HG03520 (cell line): Measurements from ENCODE around the gene WDR5.

Source experiments
- ATAC-seq: cut with Tn5 transposase; IDR thresholded peaks from one replicate; pipeline ENCODE4 v1.9.1; 2021; ENCODE audit warnings: mild to moderate bottlenecking, moderate library complexity; ENCODE audit not compliant: unreplicated experiment

The WDR5 gene

DNA sequence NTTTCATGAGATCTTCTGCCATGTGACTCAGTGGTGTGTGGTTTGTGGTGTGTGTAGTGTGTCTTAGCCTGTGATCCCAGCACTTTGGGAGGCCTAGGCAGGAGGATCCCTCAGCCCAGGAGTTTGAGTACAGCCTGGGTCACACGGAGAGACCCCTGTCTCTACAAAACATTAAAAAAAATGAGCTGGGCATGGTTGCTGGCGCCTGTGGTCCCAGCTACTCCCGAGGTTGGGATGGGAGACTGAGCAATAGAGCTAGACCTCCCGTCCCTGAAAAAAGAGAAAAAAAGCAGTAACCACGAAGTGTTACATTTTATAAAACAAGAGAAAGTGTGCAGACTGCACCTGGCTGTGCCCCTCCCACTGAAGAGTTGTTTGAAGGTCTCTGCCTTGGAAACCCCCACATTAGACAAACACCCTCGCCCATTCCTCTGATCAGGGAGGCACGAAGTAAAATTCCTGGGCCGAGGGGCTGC lies 49.7 kb downstream of the WDR5 start:
- no peak for ATAC-seq

- no peak for ATAC-seq
These were observed 50.7 kb downstream of the WDR5 start for GRCh38 chr9:134186471-134187109.

- no peak for ATAC-seq
These were observed 51.2 kb downstream of the WDR5 start for GRCh38 chr9:134187110-134187531.

DNA sequence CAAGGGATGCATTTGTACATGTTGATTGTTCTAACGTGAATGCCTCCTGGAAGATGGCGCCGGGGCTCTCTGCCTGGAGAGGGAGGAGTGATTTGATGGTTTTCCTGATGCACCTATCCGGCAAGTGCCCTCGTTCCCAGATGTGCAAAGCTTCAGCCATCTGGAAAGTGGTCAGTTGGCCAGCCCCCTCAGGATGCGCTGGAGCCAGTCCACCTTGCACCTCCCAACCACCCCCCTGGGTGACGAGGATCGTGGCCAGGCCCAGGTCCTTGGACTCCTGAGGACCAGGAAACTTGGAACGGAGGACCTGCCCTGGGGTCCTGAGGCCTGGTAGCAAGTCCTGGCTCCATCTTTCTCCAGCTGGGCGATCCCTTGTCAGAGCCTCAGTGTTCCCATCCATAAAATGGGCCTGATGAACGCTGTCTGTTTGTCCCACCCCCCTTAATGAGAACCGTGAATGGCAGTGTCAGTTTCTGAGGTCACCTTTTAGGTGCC lies 52.1 kb downstream of the WDR5 start:
- no peak for ATAC-seq

- no peak for ATAC-seq
These were observed 52.7 kb downstream of the WDR5 start for GRCh38 chr9:134188386-134189144.

GRCh38 chr9:134189145-134189469 lies 53.2 kb downstream of the WDR5 start:
- no peak for ATAC-seq

- no peak for ATAC-seq
These were observed 53.8 kb downstream of the WDR5 start for GRCh38 chr9:134189470-134190231.

DNA sequence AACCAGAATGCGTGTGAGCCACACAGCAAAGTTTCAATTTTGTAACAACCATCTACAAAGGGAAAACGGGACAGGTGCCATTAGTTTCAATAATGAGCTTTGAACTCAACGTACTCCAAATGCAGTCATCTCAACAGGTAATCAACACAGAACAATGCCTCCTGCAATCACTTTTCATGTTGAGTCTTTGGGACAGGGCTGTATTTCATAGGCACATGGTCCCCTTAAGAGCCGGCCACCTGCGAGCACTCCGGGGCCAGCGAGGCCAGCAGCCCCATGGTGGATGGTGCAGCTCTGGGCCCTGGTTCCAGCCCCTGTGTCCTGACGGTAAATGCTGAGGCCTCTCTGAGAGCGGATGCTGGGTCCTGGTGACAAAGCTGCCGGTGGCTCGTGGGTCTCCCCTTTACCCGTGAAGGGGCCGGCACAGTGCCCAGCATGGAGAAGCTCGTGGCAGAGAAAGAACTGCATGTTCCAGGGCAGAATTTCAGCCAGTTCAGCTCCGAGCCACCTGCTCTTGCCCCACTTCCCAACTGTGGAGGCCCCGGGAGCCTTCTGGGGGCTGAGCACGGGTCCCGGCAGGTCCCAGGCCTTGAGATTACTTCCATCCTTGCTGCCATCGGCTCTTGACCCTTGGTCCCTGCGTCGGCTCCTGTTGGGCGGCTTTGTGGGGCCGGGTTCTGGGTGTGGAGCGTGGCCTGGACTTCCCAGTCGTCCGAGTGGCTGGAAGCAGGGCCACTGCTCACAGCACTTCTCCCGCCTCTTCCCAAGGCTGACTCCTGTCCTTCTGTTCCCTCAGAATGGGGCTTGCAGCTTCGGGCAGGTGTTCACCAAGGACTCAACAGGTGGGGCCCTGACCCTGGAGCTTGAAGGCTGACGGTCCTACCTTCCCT lies 54.6 kb downstream of the WDR5 start:
- ATAC-seq = no peak

DNA sequence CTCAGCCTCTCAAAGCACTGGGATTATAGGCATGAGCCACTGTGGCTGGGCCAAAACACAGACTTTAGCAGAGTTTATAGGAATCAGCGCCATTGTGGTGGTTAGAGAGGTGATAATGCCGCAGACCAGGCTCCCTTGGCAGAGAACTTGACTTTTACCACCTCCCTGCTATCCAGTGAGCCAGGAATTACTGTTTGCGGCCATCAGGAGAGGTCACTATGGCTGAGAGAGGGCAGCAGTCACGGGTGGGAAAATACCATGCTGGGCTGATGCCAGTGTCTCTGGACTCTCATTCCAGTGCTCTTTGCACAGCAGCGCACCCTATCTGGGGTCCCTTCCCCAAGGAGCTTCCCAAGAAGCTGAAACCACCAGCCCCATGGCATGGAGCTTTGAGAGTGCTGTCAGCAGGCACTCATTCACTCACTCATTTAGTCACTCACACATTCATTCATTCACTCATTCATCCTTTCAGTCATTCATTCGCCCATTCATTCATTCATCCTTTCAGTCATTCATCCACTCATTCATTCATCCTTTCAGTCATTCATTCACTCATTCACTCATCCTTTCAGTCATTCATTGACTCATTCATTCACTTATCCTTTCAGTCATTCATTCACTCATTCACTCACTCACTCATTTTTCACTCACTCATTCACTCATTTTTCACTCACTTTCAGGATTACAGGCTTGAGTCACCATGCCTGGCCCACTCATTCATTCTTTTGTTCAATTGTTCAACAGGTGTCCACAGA lies 55.8 kb downstream of the WDR5 start:
- ATAC-seq = no peak

DNA sequence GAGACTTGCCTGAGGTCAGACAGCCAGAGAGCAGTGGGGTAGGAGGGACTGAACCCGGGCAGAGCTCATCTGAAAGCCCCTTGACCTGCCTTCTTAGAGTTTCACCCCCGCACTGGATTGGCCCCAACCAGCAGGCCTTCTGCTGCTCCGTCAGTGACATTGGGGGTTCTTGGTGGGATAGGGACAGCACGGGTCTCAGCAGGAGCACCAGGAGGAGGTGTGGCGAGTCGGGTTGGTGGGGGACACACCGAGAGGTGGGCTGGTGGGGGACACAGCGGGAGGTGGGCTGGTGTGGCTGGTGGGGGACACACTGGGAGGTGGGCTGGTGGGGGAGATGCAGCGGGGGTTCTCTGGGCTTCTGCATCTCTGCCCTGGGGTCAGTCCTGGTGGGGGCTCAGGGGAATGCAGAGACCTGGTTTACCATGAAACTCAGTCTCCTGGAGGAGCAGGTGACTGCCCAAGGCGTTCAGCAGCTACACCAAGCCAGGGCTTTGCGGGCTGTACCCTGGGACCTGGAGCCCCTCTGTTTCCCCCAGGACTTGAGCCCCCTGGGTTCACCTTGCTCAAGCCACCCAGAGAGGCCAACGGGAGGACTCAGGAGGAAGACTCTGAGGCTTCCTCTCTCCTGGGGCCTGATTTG lies 56.5 kb downstream of the WDR5 start:
- no peak for ATAC-seq

- ATAC-seq = no peak
These were observed 57.3 kb downstream of the WDR5 start for GRCh38 chr9:134192951-134193731.

DNA sequence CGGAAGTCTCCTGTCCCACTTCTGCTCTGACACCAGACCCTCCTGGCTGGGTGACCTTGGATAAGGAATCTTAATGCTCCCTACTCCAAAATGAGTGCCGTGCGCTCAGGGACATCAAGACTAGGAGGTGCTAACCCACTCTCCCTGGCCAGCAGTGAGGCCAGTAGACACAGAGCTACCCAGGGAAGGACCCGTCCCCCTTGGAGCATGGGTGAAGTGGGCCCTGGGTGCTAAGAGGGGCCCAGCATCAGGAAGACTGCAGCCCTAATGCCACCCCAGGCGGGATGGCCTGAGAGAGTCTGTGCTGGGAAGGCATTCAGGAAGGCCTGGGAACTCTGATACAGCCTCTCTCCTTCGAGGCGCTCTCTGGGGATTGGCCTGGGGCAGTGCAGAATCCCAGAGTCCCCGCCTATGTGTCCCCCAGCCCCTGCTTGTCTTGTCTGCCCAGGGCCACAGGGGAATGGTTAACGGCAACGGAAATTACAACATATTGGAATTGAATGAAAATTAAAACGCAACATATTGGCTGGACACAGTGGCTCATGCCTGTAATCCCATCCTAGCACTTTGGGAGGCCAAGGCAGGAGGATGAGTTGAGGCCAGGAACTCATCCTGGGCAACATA lies 58.1 kb downstream of the WDR5 start:
- ATAC-seq = no peak

DNA sequence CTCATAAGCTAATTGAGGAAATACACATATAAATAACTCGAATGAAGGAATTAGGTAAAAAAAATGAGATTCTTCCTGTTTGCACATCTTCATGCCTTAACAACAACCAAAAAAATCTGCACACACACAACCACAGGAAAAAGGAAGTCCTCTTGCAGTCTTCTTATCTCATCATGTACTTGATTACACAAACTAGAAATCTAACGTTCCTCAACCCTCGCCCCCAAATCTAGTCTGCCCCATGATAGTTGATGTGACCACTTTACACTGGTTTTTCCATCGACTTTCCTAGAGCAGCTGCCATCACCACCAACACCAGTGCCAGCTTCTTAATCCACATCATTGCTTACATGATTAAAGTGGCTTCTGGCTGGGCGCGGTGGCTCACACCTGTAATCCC lies 59.7 kb downstream of the WDR5 start:
- ATAC-seq = no peak

DNA sequence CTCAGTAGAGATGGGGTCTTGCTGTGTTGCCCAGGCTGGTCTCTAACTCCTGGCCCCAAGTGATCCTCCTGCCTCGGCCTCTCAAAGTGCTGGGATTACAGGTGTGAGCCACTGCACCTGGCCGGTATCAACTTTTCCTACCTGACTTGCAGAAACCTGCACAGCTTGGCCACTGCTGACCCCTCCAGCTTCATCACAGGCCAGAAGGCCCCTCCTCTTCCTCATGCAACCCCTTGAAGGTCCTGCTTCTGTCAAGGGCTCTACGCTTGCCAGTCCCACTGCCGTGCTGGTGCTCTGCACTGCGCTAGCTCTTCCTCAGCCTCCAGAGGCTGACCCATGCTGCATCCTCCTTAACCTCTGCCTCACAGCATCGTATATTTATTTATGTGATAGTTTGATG lies 61.0 kb downstream of the WDR5 start:
- ATAC-seq = no peak

- ATAC-seq = no peak
These were observed 62.9 kb downstream of the WDR5 start for GRCh38 chr9:134198791-134199190.

- ATAC-seq = no peak
These were observed 64.8 kb downstream of the WDR5 start for GRCh38 chr9:134200730-134201129.

- no peak for ATAC-seq
These were observed 67.3 kb downstream of the WDR5 start for GRCh38 chr9:134203224-134203623.

DNA sequence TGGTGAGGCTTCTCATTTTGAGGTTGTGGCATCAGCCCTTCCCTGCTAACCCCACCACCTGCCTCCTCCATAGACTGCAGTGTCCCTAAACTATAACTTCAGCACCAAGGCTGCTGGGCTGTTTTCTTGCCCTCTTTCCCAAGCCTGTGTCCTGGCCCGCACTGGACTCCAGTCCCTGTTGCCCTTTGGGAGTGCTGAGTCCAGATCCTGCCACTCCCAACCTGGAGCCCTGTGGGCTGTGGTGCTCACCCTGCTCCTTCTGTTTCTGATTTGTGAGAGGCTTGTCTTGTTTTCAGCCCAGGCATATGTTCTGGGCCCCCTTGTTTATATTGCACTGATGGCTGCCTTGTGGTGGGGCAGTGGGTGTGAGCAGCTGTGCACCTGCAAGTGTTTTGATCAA lies 68.2 kb downstream of the WDR5 start:
- no peak for ATAC-seq
